B cell (primary cell): ENCODE results near the gene TLK1.

Source experiments
- CTCF ChIP-seq: fragments of 200-600 bp; IDR thresholded peaks from one replicate; pipeline ENCODE4 v1.8.0; 2022; ENCODE audit warnings: antibody characterized with exemption, mild to moderate bottlenecking
- EZH2 ChIP-seq: IDR thresholded peaks from 2 replicates; pipeline ENCODE4 v1.6.1; 2012; ENCODE audit warnings: borderline replicate concordance, low read depth, mild to moderate bottlenecking, moderate library complexity, low read length; ENCODE audit not compliant: insufficient read depth, poor library complexity, severe bottlenecking

GRCh38 chr2:171205551-171205950 is 44.9 kb upstream of the TLK1 start:
- no peak for TF ChIP-seq CTCF
- no peak for TF ChIP-seq EZH2
